AG04449 (cell line): ENCODE data around the gene PPM1N.

Experiments
- CTCF ChIA-PET: fragments of 350-600 bp; formaldehyde crosslinking; extraction: SDS; loops from one replicate; lab custom pipeline; 2021; ENCODE audit warnings: antibody characterized with exemption; lab: Yijun Ruan, JAX
- POLR2A ChIA-PET: fragments of 400-600, 350-600 bp; formaldehyde crosslinking; extraction: SDS; loops from one replicate; lab custom pipeline; 2020; ENCODE audit warnings: antibody characterized with exemption, inconsistent platforms; lab: Yijun Ruan, JAX
- DNase-seq: peaks from one replicate; pipeline ENCODE4 v3.0.0-alpha.2; 2010; ENCODE audit warnings: low read depth, low spot score
- H3K4me3 ChIP-seq: 2 replicates; pipeline ENCODE4 v1.5.1; 2011; ENCODE audit warnings: low read depth, mild to moderate bottlenecking, control low read depth, low read length
- TF ChIP-seq, protein P1 (sequence below): IDR thresholded peaks from one replicate; pipeline ENCODE4 v1.5.1; 2011; ENCODE audit warnings: mild to moderate bottlenecking, moderate library complexity, low read length, control low read depth, inconsistent platforms; ENCODE audit not compliant: insufficient read depth; ENCODE audit errors: missing control alignments

Gene PPM1N

DNA sequence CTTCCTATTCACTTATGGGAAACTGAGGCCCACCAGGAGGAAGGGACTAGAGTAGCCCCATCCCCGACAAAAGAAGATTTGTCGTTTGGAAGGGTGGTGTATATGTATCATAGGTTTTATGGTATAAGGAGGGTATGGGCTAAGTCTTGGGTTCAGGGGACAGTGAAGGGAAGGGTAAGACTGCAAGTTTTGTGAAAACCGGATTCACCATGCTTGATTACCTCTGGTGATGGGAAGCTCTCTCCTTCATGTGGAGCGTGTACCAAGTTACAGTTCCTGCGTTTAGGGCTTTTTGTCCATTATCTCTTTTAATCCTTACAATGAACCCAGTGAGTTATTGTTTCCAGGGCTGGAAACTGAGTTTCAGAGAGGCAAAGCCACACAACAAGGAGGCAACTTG, 12.8 kb downstream of the PPM1N start:
- TF ChIP-seq, protein P1, sequence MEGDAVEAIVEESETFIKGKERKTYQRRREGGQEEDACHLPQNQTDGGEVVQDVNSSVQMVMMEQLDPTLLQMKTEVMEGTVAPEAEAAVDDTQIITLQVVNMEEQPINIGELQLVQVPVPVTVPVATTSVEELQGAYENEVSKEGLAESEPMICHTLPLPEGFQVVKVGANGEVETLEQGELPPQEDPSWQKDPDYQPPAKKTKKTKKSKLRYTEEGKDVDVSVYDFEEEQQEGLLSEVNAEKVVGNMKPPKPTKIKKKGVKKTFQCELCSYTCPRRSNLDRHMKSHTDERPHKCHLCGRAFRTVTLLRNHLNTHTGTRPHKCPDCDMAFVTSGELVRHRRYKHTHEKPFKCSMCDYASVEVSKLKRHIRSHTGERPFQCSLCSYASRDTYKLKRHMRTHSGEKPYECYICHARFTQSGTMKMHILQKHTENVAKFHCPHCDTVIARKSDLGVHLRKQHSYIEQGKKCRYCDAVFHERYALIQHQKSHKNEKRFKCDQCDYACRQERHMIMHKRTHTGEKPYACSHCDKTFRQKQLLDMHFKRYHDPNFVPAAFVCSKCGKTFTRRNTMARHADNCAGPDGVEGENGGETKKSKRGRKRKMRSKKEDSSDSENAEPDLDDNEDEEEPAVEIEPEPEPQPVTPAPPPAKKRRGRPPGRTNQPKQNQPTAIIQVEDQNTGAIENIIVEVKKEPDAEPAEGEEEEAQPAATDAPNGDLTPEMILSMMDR = no peak
- no peak overlapping the region for H3K4me3 ChIP-seq
- POLR2A ChIA-PET = no interaction called here
- DNase-seq = no peak
- CTCF ChIA-PET = interaction anchor here (1.1 to 2.2 kb wide), 5 partner anchors 11 to 72 kb away, joined by 3 to 7 read pairs (median 6); no protein-coding TSS in a partner anchor

DNA sequence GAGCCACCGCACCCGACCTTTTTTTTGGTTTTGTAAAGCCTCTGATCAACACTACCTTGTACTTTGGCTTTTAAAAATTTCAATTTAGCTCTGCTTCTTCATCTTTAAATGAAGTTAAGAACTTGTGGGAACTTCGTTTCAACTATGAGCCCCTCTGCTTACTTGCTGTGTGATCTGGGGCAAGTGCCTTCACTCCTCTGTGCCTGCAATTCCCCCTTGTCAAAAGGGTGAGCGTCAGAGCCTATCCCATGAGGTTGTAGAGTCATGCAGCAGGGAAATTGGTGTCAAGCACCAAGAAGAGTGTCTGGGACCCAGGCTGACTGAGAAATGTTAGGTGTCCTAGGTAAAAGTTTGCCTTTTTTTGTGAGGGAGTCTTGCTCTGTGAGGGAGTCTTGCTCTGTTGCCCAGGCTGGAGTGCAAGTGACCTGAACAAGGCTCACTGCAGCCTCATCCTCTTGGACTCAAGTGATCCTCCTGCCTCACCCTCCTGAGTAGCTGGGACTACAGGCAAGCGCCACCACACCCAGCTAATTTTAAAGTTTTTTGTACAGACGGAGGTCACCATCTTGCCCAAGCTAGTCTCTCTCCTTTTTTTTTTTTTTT, 14.7 kb downstream of the PPM1N start:
- ChIA-PET CTCF (interaction anchor here (0.5 to 1.6 kb wide), 3 partner anchors 28 to 256 kb away, joined by 3 to 4 read pairs (median 3); partner anchors contain the start of gene SIX5), POLR2A (no interaction called here)
- DNase-seq = no peak
- TF ChIP-seq, protein P1 = no peak
- H3K4me3 ChIP-seq = no peak overlapping the region

DNA sequence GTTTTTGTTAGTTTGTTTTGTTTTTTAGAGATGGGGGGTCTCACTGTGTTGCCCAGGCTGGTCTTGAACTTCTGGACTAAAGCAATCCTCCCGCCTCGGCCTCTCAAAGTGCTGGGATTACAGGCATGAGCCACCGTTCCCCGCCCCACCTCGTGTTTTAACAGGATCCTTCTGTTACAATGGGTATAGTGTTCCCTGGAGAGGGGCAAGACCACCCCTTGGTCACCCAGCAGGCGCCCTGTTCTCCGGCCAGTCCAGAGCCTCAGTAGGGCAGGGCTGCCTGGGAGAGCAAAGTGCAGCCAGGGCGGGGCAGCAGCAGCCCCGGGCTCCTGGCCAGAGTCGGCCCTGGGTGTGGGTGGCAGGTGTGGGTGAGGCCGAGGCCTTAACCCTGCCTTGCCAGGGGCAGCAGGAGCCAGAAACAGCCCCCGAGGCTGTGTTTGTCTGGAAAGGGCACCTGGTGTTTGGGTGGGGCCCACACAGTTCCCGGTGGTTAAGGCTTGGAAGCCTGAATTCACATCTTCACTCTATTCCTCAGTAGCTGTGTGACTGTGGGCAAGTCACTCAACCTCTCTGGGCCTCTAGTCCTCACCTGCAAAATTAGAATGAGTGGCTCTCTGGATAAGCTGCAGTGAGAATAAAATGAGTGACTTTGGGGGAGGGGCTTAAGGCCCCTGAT, 16.3 kb downstream of the PPM1N start:
- no peak overlapping the region for H3K4me3 ChIP-seq
- CTCF ChIA-PET = interaction anchor here (0.7 to 1.8 kb wide), 7 partner anchors 10 to 285 kb away, joined by 3 to 6 read pairs (median 3); partner anchors contain the start of gene QPCTL

DNA sequence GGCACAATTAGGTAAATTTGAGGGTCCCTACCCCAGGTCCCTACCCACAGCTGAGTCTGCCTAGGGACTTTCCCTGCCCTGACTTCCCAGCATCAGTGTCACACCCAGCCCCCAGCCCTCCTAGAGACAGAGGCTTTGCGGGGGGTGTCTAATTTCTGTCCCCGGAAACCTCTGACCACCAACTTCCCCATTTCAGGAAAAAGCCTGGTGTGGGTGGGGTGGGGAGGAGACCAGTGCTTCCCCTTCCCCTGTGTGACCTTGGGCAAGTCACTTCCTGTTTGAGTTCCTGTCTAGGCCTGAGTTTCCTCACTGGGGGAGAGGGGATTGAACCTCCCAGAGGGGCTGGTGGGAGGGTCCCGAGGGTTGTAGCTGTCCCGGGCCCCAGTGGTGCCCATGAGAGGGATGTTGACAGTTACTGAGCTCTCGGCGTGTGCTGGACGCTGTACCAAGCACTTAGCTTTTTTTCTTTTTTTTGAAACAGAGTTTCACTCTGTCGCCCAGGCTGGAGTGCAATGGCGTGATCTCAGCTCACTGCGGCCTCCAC, 16.9 kb downstream of the PPM1N start:
- DNase-seq = no peak
- H3K4me3 ChIP-seq = no peak overlapping the region
- ChIA-PET CTCF (interaction anchor here (0.7 to 1.8 kb wide), 6 partner anchors 9 to 284 kb away, joined by 3 to 6 read pairs (median 3); partner anchors contain the start of gene QPCTL), POLR2A (interaction anchor here (1.2 kb wide), 1 partner anchor 177 kb away, joined by 3 read pairs; the partner anchor contains the start of genes QPCTL and SNRPD2)
- TF ChIP-seq, protein P1 = no peak

More for the DNA sequence above, 16.3 kb downstream of the PPM1N start:
- POLR2A ChIA-PET = no interaction called here
- DNase-seq = no peak
- TF ChIP-seq, protein P1 = no peak

DNA sequence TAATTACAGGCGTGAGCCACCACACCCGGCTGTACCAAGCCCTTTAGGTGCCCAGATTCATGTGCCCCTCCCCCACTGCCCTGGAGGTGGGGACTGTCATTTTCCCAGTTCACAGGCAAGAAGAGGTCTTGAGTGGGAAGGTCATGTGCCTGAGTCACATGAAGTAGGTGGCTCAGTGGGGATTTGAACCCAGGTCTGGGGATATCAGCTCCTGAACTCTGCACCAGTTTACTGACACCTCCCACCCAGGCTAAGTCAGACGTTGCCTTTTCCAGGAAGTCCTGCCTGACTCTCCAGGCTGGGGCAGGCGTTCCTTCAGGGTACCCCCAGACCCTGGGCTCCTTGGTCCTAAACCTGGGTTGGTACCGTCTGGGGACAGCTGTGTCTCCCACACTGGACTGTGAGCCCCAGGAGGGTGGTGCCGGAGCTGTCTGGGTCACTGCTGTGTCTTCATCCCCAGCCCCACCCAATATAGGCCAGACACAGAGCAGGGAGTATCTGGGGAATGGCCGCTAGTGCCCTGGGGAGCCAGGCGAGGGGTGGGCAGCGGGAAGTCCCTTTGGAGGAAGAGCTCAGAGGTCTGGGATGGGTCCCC, 17.7 kb downstream of the PPM1N start:
- POLR2A ChIA-PET = interaction anchor here (1.2 kb wide), 1 partner anchor 176 kb away, joined by 3 read pairs; the partner anchor contains the start of genes QPCTL and SNRPD2
- CTCF ChIA-PET = interaction anchor here (0.7 to 1.8 kb wide), 6 partner anchors 8 to 284 kb away, joined by 3 to 6 read pairs (median 4); no protein-coding TSS in a partner anchor
- DNase-seq = no peak

More for the DNA sequence above, 17.7 kb downstream of the PPM1N start:
- TF ChIP-seq, protein P1 = no peak
- no peak overlapping the region for H3K4me3 ChIP-seq
